ENCODE data around the gene MED27.

Gene MED27

DNA sequence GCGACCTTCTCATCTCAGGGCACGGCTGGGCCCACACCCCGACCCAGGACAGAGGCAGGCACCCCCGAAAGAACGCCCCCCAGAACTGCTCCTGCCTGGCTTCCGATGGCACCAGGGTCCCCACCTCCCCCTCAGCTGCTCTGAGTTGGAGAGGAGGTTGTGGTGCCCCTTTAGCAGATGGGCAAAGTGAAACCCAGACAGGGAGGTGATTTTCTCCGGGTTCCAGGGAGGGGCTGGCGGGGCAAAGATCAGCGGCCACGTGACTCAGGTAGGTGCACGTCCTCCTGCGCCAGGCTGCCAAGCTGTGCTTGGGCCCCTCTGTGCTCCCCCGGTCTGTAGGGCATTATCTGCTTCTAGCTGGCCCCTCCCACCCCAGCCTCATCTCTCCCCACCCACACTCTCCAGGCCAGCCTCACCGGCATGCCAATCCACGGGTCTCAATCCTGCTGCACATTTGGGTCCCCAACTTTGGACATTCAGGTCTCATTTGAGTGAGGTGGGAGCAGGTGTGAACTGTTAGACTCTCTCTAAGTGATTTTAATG lies 254.6 kb downstream of the MED27 start:
- Mint-ChIP-seq H3K4me3 (no peak overlapping the region), H3K27ac (no peak overlapping the region), H3K9me3 (no peaks in the 10 kb centered on the region), H3K4me1 (no peaks in the 10 kb centered on the region), H3K36me3 (no peaks in the 10 kb centered on the region), H3K27me3 (peaks cover 12% of the 10 kb centered on the region)

DNA sequence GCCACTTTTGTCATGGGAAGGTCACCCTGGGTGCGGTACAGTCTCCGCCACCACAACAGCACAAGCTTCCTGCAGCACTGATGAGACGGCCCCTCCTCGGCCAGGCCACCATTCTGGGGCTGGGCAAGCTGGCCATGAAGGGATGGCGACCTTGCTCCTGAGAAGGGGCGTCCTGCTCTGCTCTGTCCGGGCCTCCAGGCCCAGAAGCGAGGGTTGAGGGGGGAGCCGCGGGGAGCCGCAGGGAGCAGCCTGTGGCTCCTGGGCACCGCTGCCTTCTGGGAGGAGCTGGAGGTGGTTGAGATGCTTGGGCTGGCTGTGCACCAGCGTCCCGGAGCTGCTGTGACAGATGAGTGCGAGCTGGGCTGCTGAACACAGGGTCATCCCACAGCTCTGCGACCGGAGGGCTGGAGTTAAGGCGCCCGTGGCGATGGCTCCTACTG lies 255.5 kb downstream of the MED27 start:
- Mint-ChIP-seq H3K4me1 (no peaks in the 10 kb centered on the region), H3K27me3 (peaks cover 15% of the 10 kb centered on the region), H3K27ac (no peak overlapping the region), H3K4me3 (no peak overlapping the region), H3K36me3 (no peaks in the 10 kb centered on the region), H3K9me3 (no peaks in the 10 kb centered on the region)

DNA sequence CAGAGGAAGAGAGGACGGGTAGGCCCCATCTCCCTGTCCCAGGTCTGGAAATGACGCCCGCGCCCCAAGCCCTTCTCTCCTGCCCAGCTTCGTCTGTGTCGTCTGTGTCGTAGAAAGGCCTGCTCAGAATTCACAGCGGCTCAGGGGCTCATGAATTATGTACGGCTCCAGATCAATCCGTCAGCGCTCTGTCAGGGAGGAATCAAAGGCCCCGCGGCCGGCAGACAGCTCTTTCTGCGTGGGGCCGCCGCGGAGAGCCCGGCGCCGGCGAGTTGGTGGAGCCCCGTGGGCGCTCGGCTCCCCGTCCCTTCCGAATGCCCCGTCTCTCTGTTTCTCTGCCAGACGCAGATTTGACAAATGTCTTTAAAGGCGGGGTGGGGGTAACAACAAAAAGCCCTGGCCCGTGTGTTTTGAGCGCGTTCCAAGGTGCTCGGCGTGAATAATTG lies 255.9 kb downstream of the MED27 start:
- Mint-ChIP-seq H3K4me3 (no peak overlapping the region), H3K27me3 (peaks cover 19% of the 10 kb centered on the region), H3K36me3 (no peaks in the 10 kb centered on the region), H3K27ac (no peak overlapping the region), H3K4me1 (no peaks in the 10 kb centered on the region), H3K9me3 (no peaks in the 10 kb centered on the region)

DNA sequence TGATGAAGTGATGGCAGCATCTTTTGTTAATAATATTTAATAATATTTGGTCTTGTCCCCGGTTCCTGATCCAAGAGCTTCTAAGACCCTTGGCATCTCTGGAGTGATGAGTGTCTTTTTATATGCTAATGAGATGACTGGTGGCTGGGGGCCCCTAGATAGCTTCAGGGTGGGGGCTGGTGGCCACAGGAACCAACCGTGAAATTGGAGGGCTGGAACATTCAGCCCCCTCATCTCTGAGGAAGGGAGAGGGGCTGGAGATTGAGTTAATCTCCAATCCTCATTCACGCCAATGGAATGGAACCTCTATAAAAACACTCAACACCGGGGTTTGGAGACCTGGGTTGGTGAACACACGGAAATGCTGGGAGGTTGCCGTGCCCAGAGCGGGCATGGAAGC lies 261.6 kb downstream of the MED27 start:
- H3K4me3 Mint-ChIP-seq = no peak overlapping the region
- H3K4me1 Mint-ChIP-seq = no peaks in the 10 kb centered on the region
- no peaks in the 10 kb centered on the region for H3K36me3 Mint-ChIP-seq
- H3K27ac Mint-ChIP-seq = no peak overlapping the region
- H3K27me3 Mint-ChIP-seq = peaks cover 12% of the 10 kb centered on the region
- no peaks in the 10 kb centered on the region for H3K9me3 Mint-ChIP-seq

DNA sequence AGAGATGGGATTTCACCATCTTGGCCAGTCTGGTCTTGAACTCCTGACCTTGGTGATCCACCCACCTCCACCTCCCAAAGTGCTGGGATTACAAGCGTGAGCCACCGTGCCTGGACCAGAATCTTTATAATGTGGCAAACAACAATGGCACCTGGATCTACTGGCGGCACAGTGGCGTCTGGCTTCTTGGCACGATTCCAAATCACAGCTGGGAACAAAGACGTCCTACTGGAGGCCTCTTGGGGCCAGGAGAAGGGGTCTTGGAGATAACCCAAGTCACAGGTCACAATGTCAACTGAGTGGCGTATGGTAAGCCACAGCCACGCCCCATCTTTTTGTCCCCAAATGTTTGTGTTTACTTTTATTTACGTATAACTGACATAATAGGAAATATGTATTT lies 262.0 kb downstream of the MED27 start:
- no peak overlapping the region for H3K27ac Mint-ChIP-seq
- peaks cover 16% of the 10 kb centered on the region for H3K27me3 Mint-ChIP-seq

DNA sequence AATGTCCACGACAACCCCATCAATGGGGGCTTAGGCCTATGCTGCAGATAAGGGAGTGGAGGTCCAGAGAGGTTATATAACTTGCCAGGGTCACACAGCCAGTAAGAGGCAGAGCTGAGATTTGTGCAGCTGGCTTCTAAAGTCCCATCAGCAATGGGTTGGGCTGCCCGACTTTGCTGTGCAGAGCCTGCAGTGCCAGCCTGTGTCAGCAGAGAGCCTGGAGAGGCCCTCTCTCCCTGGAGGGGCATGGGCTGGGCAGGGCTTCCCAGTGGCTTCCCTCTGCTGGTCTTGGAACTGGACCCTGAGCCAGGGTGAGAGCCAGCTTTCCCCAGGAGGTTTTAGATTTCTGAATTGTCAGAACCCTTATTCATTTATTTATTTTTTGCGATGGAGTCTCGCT lies 262.6 kb downstream of the MED27 start:
- Mint-ChIP-seq H3K27ac (no peak overlapping the region), H3K4me1 (no peaks in the 10 kb centered on the region), H3K27me3 (peaks cover 15% of the 10 kb centered on the region), H3K9me3 (no peaks in the 10 kb centered on the region), H3K4me3 (no peak overlapping the region), H3K36me3 (no peaks in the 10 kb centered on the region)

More for the DNA sequence above, 262.0 kb downstream of the MED27 start:
- Mint-ChIP-seq H3K4me1 (no peaks in the 10 kb centered on the region), H3K36me3 (no peaks in the 10 kb centered on the region), H3K4me3 (no peak overlapping the region), H3K9me3 (no peaks in the 10 kb centered on the region)

DNA sequence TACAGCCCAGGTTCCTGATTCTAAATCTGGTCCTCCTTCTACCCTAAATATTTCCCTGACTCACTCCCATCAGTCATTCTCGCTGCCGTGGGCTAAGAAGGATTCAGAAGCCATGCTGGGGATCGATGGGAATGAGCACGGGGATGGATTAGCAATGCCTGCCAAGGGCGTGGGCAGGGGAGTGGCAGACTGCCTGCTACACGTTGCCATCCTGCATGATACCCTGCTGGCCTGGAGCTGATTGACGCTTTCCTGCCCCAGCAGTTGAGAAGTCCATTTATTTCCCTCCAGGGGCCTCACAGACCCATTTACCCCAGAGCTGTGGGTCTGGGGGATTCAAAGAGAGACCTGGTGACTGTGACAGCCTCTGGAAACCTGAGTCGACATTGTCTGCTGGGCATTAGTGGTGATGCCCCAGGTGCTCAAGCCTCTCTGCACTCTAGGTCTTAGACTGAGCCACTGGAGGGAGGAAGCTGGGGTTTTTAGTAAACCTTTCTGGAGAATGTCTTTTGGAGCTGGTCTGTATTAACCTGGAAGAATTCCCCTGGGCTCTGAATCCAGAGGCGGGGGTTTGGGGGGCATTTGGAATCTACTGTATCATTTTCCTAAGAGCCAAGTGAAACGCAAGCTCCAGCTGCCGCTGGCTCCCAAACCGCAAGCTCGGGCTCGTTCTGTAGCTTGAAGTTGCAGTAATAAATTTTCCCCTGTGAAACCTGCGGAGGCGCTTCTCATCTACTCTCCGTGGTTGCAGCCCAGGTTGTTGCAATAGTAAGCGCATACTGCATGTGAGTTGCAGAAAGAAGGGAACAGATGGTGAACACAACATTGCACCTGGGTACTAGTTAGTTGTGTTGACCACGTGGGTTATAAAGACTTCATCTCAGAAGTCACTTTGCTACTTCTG lies 263.4 kb downstream of the MED27 start:
- H3K27me3 Mint-ChIP-seq = peaks cover 14% of the 10 kb centered on the region
- H3K4me1 Mint-ChIP-seq = no peaks in the 10 kb centered on the region
- no peak overlapping the region for H3K4me3 Mint-ChIP-seq
- H3K27ac Mint-ChIP-seq = no peak overlapping the region
- no peaks in the 10 kb centered on the region for H3K36me3 Mint-ChIP-seq
- no peaks in the 10 kb centered on the region for H3K9me3 Mint-ChIP-seq

DNA sequence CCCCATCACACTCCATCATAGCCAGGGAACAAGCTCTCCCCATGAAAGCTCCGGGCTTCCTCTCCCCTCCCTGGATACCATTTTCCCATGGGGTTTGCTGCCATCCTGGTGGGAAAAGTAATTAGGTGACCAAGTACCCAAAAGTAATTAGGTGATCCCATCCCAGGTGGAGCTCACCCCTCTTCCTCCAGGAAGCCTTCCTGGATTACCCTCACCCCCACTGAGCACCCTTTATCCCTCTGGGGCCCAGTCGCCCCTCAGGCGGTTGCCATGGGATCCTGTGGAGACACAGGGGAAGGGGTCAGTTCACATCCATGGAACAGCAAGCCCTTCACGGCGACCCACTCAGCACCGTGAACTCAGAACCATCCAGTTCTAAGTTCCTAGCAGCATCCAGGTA lies 265.0 kb downstream of the MED27 start:
- no peaks in the 10 kb centered on the region for H3K4me1 Mint-ChIP-seq
- no peak overlapping the region for H3K4me3 Mint-ChIP-seq
- H3K9me3 Mint-ChIP-seq = no peaks in the 10 kb centered on the region
- H3K27ac Mint-ChIP-seq = no peak overlapping the region
- H3K36me3 Mint-ChIP-seq = no peaks in the 10 kb centered on the region
- H3K27me3 Mint-ChIP-seq = peaks cover 14% of the 10 kb centered on the region

DNA sequence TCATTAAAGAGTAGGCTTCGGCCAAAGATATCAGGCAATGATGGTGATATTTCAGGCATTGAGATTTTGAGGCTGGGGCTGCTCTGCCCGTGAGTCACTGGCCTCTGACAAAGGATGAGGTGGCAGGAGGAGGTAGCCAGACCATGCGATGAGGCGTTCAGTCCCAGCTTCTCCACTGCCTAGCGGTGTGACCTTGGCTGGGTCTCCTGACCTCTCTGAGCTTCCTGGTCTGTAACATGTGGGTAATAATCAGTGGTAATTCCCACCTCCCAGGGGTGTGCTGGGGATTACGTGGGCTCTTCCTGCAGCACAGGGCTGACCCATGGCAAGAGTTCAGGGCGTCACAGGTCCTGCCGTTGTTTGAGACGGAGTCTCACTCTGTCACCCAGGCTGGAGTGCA lies 266.6 kb downstream of the MED27 start:
- Mint-ChIP-seq H3K4me1 (no peaks in the 10 kb centered on the region), H3K27me3 (peaks cover 12% of the 10 kb centered on the region), H3K4me3 (no peak overlapping the region), H3K27ac (no peak overlapping the region), H3K36me3 (no peaks in the 10 kb centered on the region), H3K9me3 (no peaks in the 10 kb centered on the region)

DNA sequence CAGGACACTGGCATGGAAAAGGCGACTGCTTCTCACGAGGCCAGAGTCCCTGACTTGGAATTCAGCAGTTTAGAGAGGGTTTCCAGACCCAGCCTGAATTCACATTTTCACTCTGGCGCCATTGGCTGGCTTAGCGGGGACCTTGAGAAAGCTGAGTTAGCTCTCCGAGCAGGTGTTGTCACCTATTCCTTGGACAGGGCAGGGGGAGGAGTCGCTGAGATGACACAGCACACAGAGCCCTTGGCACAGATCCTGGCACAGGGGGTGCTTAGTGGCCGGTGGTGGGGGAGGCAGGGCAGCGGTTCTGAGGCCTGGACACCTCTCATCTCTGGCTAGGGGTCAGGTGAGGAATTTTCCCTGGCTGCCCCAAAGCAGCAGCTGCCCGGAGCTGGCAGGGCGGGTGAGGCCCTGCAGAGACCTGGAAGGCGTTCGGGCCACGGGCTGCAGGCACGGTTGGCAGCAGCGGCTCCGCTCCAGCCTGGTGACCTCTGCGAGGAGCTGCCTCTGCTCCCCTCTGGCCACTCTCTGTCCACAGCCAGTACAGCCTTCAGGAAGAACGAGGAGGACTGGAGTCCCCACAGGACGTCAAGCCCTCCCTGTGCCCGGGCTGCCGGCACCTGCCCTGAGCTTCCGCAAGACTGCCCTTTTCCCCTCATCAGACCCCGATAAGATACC lies 267.4 kb downstream of the MED27 start:
- H3K36me3 Mint-ChIP-seq = no peaks in the 10 kb centered on the region
- no peak overlapping the region for H3K27ac Mint-ChIP-seq
- no peak overlapping the region for H3K4me3 Mint-ChIP-seq
- no peaks in the 10 kb centered on the region for H3K4me1 Mint-ChIP-seq
- peaks cover 13% of the 10 kb centered on the region for H3K27me3 Mint-ChIP-seq
- no peaks in the 10 kb centered on the region for H3K9me3 Mint-ChIP-seq

DNA sequence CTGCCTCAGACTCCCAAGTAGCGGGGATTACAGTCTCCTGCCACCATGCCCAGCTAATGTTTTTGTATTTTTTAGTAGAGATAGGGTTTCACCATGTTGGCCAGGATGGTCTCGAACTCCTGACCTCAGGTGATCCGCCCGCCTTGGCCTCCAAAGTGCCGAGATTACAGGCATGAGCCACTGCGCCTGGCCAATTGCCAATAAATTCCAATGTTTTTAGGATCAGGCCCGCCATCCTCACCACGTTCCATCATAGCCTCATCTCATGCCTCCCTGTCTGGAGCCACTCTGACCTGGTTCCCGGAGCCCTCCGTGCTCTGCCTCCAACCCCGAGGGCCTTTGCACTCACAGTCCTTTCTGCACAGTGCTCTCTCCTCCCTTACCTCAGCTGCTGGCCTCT lies 268.3 kb downstream of the MED27 start:
- H3K27ac Mint-ChIP-seq = no peak overlapping the region
- no peaks in the 10 kb centered on the region for H3K4me1 Mint-ChIP-seq
- peaks cover 14% of the 10 kb centered on the region for H3K27me3 Mint-ChIP-seq
- no peaks in the 10 kb centered on the region for H3K9me3 Mint-ChIP-seq
- H3K4me3 Mint-ChIP-seq = no peak overlapping the region
- no peaks in the 10 kb centered on the region for H3K36me3 Mint-ChIP-seq

DNA sequence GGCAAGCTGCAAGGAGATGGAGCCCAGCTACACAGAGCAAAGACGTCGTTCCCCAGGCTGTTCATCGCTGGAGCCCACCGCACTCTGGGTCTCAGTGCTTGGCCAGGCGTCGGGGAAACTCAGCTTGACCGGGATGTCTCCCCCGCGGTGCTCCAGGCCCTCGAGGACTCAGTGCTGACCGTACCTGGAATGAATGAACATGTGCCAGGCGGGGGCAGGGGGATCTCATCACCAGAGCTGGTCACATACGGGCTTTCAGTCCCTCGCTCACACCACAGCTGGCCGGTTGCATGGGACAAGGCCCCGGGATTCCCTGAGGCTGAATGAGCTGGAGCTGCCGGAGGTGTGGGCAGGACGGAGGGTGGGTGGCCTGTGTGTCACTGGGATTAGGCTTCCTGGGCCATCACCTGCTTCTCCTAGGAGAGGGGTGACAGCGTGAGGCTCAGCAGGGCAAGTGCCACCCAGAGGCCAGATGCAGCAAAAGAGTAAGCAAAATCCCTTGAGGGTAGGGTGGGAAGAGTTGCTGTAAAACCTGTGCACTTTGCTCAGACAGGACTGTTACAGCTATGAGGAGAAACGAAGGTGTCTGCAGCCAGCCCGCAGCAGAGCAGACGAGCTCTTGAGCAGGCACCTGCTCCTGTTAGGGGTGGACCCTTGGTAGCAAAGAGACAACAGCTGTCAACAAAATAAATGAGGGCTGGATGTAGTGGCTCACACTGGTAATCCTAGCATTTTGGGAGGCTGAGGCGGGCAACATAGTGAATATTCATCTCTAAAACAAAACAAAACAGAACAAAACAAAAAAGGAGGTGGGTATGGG lies 269.1 kb downstream of the MED27 start:
- H3K27ac Mint-ChIP-seq = no peak overlapping the region
- H3K36me3 Mint-ChIP-seq = no peaks in the 10 kb centered on the region
- no peak overlapping the region for H3K4me3 Mint-ChIP-seq
- no peaks in the 10 kb centered on the region for H3K4me1 Mint-ChIP-seq
- H3K9me3 Mint-ChIP-seq = no peaks in the 10 kb centered on the region
- H3K27me3 Mint-ChIP-seq = peaks cover 15% of the 10 kb centered on the region

Data from activated naive CD4-positive, alpha-beta T cell treated with anti-CD3 and anti-CD28 coated beads, Interleukin-2, amount 50 U/mL, for 24 hours (primary cell).